Cardiac septum (tissue), 1 donor: Measurements from ENCODE around the gene SMURF1. TPM values are rescaled to one million over a fixed set of nuclear protein-coding genes. Genes with fewer than 3 reads are reported as not detected.

Source experiments
- DNase-seq: peaks from one replicate; pipeline ENCODE4 v3.0.0-alpha.2; 2020; ENCODE audit warnings: low spot score
- intact Hi-C: fragments of 100-400 bp; cut with DNase I; formaldehyde crosslinking; loops from one replicate; pipeline ENCODE4 v1.14.0; 2022
- total RNA-seq: library from RNA; stranded (reverse); fragmentation: NEBNext Ultra II Directional; extraction: Animal tissue kit (Norgen Biotek cat#: 25700); gene quantifications from one replicate; pipeline ENCODE4 v1.2.1, GENCODE V29; 2021
- donor health status: DM: no; HTN: no; CAD: no.

Gene SMURF1
- total RNA-seq, 1 donor from 2014 or later: 13.2 TPM

DNA sequence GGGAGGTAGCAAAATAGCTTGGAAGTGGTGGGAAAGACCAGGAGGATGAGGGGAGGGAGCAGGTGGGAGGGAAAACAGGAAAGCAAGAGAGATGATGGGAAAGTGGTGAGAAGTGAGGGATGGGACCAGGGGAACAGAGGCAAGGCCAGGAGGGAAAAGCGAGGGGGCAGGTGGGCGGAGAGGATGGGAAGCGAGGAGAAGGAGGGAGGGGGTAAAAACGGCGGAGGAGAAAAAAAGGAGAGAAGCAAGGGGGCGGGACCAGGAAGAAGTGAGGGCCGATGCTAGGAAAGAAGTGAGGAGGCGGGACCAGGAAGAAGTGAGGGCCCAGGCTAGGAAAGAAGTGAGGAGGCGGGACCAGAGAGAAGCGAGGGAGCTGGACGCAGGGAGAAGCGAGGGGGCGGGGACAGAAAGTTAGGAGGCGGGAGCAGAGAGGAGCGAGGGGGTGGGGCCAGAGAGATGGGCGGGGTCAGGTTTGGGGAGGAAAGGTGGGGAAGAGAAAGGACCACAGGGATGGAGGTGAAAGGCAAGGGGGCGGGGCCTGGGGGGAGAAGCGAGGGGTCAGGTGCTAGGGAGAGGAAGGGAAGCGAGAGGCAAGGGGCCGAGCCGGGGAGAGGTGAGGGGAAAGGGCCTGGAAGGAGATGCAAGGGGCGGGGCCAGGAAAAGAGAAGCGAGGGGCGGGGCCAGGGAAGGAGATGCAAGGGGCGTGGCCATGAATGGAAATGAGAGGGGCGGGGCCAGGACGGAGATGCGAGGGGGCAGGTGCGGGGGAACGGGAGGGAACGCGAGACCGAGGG, 984 bp downstream of the SMURF1 start:
- intact Hi-C loops: loop anchor here (5.0 kb wide), 2 partner anchors 101 to 184 kb away; partner anchors contain the start of gene ARPC1A

DNA sequence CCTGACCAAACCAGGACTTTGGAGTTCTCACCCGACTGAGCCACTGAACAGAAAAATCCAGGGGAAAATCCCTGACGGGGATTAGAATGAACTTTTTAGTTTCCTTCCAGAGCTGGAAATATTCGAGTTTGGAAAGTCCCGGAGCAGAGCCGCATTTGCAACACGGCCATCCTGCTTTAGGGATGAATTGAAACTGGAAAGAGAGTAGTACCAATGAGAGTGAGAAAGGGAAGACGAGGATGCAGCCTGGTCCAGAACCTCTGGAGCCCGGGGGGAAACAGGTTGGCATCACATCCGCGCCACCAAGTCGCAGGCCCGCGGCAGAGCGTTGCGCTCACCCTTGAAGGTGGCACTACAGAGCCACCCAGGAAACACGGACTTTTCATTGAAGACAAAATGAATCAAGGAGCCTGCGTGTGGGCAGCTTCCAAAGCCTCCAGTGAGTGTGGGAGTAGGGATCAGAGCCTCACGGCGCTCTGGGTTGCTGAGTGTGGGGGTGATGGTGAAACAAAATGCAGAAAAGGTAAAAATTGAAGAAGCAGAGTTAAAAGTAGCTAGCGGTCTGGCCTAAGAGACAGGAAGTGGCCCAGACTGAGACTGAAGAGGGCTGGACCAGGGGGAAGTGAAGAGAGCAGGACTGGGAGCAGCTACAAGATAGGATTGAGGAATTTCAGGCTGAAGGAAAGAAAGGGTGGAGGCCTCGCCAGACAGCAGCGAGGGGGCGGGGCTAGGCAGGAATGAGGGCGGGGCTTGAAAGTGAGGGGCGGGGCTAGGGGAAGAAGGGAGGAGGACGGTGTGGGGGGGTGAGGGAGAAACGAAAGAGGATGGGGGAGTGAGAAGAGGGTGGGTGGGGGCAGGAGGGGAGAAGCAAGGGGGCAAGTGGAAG, 1.8 kb downstream of the SMURF1 start:
- intact Hi-C loops: loop anchor here (2.0 to 5.0 kb wide), 3 partner anchors 17 to 185 kb away; partner anchors contain the start of gene ARPC1A
- no peak for DNase-seq

More for the DNA sequence above, 984 bp downstream of the SMURF1 start:
- DNase-seq: peak; percentile 94

DNA sequence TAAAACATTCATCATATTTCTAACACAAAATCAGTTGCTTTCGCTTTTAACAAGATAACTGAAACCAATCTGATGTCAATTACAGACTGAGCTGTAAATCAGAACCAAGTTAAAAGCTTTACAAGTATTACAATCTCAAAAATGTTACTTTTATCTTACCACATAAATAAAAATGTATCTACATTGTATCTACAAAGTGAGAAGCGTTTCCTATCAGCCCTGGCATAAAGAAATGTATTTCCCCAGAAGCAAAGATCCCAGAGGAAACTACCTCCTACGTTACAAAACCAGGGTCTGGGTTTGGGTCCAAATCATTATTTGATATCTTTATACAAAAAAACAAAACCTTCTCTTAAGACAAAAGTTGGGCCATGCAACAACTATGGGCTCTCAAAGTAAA, 2.6 kb downstream of the SMURF1 start:
- DNase-seq: no peak
- intact Hi-C loops: loop anchor here (2.0 to 5.0 kb wide), 3 partner anchors 17 to 186 kb away; partner anchors contain the start of gene ARPC1A

DNA sequence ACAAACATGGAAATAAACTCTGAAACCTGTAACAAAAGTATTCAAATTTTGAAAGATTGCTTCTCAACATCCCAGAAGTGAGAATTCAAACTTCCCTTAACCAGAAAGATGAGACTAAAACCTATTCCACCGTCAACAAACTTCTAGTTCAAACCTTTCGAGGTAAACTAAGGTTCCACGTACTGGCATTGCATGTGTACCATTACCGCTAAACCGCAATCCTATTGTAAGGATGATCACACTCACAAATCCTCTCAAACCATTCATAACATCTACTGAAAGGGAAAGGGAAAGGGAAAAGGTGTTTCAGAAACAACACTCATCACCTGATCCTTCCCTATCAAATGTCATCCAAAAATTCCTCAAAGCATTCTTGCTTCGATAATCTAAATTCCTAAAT, 3.1 kb downstream of the SMURF1 start:
- intact Hi-C loops: loop anchor here (2.0 to 5.0 kb wide), 3 partner anchors 16 to 186 kb away; partner anchors contain the start of gene ARPC1A
- DNase-seq: no peak

DNA sequence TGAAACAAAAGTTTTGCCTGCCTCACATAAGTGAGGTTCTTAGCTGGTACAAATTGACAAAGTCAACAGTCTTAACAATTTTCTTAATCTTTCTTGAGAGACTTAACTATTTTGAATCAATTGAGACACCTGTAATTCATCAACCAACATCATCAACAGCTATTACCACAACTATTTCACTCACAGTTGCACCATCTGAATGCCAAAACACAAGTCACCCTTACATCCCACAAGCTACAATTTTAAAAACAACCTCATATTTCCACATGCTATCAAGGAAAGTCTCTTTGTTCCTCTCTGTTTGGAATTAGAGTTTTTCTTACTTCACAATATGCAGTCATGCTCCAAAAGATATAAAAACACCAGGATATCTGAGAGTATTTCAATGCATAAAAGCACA, 4.9 kb downstream of the SMURF1 start:
- intact Hi-C loops: no loop called here
- no peak for DNase-seq

DNA sequence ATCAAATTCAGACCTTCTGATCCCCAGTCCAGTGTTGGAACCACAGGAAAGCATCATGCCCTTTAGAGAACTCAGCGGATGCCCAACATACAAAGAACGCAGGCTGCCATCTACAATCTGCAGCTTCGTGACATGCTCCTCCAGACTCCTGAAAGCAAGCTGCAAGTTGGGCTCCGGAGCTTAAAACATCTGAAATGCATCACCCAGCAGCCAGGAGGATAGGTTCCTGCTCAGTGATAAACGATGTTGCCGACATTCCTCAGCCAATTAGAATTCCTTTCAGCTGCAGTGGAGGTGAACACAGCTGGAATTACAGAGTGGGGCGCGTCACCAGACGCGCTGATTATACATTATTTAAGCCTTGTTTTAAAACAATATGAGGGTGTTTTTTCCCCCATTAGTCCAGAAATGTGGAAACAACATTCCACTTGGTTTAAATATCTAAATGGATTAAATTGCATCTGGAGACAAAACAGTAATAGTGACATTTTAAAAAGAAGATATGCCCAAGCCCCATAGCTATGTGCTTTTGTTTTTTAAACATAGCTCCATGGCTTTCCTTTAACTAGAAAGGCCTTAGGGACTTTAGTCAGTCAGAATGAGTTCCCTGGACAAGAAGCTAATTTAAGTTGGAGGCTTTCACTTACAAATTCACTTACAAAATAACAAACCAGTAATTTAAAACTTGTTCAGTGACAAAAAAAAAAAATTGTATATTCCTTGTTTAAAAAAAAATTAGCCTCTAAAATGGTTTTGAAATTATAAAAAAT, 6.3 kb downstream of the SMURF1 start:
- DNase-seq: no peak
- intact Hi-C loops: no loop called here

DNA sequence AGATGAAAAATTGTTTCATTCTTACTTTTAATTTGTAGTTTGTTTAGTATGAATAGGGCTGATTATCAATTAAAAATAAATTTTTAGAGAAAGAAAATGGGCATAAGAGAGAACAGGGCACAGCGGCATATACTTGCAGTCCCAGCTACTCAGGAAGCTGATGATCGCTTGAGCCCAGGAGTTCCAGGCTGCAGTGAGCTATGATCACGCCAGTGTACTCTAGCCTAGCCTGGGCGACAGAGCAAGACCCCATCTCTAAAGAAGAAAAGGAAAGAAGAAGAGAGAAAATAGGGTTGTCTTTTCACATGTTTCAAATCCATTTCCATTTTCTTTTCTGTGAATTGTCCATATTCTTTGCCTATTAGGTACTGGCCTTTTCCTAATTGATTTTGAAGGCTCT, 8.0 kb downstream of the SMURF1 start:
- intact Hi-C loops: no loop called here

DNA sequence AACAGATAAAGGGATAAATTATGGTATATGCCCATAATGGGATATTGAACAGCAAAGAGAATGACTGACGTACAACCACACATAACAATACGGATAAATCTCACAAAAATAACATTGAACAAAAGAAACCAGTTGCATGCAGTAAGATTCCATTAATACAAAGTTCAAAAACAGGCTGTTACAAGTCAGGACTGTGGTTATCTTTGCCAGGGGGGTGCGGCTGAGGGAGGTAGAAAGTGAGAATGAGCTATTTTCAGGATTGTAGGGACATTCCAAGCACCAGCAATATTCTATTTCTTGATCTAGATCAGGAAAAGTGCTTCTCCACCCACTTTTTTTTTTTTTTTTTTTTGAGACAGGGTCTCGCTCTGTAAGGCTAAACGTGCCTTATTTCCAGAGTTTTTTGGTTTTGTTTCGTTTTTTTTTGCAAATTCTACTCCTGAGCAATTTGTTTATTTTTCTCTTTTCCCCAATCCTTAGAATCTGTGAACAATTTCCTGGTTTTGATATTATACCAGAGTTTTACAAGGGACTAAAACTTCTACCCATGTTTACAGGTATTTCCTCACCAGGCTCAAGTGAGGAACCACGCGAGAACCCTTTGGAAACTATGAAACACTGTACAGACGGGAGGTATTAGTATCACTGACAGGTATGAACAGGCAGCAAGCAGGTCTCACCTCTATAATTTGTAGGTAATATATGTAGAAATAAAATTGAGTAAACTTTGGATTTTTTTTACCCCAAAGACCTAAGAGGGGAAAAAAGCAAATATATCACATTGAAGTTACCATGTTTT, 9.9 kb downstream of the SMURF1 start:
- intact Hi-C loops: no loop called here

More for the DNA sequence above, 8.0 kb downstream of the SMURF1 start:
- DNase-seq: no peak

DNA sequence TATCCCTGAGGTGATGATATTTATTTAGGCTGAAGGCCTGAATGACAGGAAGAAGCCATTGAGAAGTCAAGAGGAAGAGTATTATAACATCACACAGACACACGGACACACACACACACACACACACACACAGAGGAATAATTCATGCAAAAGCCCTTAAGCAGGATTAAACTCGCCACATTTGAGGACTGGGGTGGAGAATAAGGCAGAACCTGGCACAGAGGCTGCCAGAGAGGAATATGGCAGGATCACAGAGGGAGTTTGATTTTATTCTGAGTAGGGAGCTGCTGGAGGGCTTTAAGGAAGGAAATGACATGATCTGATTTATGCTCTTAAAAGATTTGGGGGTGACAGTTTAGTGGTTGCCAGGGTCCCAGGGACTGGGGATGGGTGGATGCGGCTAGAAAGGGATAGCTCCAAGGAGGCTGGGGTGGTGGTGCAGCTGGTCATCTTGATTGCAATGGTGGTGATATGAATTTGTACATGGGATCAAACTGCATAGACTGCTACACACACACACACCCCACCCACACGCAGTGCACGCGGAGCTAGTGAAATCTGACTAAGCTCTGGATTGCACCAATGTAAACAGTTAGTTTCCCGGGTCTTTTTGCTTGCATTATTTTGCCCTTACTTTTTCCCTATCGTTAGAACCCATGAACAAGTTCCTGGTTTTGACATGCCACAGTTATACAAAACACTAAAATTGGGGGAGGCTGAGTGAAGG, 11.2 kb downstream of the SMURF1 start:
- intact Hi-C loops: no loop called here
- DNase-seq: no peak

More for the DNA sequence above, 9.9 kb downstream of the SMURF1 start:
- DNase-seq: no peak

DNA sequence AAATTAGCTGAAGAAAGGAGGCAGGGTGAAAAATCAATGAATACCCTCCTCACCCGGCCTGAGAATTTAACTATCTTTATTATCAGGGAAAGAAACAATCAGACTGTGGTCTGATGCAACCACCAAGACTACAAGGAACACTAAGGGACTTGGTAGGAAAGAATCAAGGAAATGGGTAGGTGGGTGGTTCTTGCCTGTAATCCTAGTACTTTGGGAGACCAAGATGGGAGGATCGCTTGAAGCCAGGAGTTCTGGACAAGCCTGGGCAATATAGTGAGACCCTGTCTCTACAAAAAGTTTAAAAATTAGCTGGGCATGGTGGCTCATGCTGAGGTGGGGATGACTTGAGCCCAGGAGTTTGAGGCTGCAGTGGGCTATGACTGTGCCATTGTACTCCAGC, 12.6 kb downstream of the SMURF1 start:
- intact Hi-C loops: no loop called here
- no peak for DNase-seq

DNA sequence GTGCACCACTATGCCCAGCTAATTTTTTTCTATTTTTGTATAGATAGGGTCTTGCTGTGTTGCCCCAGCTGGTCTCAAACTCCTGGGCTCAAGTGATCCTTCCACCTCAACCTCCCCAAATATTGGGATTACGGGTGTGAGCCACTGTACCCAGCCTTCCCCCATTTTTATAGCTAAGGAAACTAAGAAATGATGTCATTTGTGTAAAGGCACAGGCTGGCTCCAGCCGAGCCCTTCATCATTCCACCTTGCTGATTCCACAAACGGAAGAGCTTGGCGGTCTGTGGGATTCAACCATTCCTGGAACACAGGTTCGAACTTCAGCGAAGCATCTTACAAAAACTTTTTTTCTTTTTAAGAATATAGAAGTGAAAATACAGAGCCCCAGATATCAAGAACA, 14.4 kb downstream of the SMURF1 start:
- DNase-seq: no peak
- intact Hi-C loops: no loop called here

DNA sequence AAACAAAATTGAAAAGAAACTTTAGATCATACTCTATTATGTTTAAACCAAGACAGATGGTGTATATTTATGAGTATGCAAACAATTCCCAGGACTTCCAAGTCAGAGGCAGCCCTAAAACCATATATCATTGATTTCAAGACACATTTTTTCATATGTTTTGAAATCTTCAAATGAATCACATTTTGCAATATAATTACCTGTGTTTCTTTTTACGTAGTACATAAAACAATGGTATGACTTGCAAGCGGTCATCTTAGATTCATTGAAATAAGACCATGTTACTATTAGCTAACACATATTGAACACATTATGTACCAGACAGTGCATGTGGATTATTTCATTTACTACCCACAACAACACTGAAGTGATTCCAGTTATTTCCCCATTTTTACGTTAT, 14.9 kb downstream of the SMURF1 start:
- intact Hi-C loops: no loop called here
- DNase-seq: no peak

DNA sequence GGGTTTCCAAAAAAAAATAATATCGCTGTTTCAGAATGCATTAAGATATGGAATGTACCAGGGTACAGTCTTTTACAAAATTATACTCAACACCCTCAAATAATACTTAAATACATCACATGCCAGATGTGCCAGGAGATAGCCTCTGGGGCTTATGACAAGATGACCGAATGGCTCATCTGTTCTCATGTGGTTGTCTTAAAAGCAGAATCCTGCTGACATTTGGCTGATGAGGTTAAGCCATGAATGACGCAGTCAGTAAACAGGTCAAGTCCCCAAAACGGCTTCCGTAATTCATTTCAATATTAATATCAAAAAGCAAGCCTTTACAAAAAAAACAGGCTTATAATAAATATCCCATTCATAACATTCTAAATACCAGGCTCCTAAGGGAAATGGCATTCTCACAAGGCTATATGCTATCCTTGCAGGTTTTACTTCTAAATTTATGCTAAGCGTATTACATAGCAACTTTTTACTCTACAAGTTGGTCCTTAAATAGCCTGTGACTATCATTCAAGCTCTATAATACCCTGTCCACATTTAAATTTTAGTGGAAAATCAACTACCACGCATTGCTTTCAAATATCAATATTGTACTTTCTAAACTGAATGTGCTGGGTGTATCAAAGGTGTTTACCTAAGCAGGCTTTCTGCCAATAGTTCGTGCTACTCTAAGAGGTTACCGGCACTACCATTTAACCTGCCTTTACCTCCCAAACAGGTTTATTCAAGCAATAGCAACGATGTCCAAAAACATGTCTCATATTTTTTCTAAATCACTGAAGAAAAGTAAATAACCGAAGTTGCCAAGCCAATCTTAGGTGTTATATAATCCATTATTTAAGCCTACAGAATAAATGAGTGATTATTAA, 15.6 kb downstream of the SMURF1 start:
- intact Hi-C loops: no loop called here
- DNase-seq: no peak

DNA sequence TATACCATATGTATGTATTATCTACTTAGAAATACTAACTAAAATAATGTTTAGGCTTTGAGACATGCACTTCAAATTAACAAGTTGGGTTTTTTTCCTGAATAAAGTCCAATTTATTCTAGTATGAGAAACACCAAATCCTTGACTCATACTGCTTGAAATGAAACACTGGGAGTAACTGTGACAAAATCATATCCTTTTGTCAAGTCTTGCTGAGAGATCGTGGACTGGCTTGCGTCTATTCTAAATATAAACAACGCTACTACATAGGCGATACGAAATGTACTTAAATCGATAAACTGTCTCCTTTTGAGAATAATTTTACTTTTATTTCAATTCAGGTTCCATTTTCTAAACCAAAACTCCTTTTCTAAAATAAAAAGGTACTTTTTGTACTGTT, 16.3 kb downstream of the SMURF1 start:
- intact Hi-C loops: no loop called here
- DNase-seq: no peak

DNA sequence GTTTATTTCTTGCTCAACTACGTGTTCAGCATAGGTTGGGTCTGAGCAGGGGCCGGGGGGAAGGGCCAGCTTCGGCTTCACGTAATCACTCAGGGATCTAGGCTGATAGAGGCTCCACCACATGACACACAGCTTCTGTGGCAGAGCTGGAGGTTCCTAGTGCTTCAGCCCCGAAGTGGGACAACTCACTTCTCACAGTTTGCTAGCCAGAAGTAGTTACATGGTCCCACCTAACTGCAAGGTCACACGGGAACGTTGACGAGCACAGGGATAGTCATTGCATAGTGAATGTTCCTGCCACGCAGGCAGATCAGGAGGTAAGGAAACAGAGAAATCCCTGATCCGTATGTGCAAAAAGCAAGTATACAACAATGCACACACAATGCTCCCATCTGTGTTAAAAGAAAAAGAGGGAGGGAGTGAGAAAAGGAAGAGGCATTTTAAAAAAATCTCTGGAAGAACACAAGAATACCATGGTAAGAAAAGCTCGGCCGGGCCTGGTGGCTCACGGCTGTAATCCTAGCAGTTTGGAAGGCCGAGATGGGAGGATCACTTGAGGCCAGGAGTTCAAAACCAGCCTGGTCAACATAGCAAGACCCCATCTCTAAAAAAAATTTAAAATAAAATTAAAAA, 16.9 kb downstream of the SMURF1 start:
- intact Hi-C loops: no loop called here
- DNase-seq: no peak

DNA sequence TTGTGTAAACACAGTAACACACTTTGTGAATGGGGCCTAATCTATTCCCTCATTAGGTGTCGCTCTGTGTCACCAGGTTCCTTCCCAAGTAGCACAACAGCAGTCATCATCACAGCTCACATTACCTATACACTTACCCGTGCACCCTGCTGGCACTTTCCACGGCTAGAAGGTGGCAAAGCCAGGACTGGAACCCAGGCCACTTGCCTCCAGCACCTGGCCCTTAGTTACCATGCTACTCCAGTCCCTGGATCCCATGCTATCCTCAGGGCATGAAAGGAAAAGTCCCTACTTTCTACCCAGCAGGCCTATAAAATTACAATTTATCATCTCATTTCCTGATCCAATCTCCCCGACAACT, 18.4 kb downstream of the SMURF1 start:
- intact Hi-C loops: loop anchor here (2.0 kb wide), 1 partner anchor 15 kb away; no protein-coding TSS in a partner anchor
- no peak for DNase-seq
